ENCODE data around the gene YLPM1.

The YLPM1 gene

GRCh38 chr14:74792249-74793039, 29.3 kb downstream of the YLPM1 start:
- in situ Hi-C loops (cut with MboI; ENCODE audit: low sequenced_read_pairs) = no loop called here

GRCh38 chr14:74793506-74794155, 30.5 kb downstream of the YLPM1 start:
- in situ Hi-C loops (cut with MboI; ENCODE audit: low sequenced_read_pairs) = no loop called here

GRCh38 chr14:74794947-74795346, 31.8 kb downstream of the YLPM1 start:
- in situ Hi-C loops (cut with MboI; ENCODE audit: low sequenced_read_pairs) = no loop called here

- in situ Hi-C loops (cut with MboI; ENCODE audit: low sequenced_read_pairs) = no loop called here
Observed at GRCh38 chr14:74799765-74800164, 36.6 kb downstream of the YLPM1 start.

GRCh38 chr14:74800780-74801179, 37.7 kb downstream of the YLPM1 start:
- in situ Hi-C loops (cut with MboI; ENCODE audit: low sequenced_read_pairs) = no loop called here

GRCh38 chr14:74801396-74801795, 38.3 kb downstream of the YLPM1 start:
- in situ Hi-C loops (cut with MboI; ENCODE audit: low sequenced_read_pairs) = no loop called here

- in situ Hi-C loops (cut with MboI; ENCODE audit: low sequenced_read_pairs) = no loop called here
Observed at GRCh38 chr14:74804219-74804825, 41.2 kb downstream of the YLPM1 start.

GRCh38 chr14:74807853-74808545, 44.9 kb downstream of the YLPM1 start:
- in situ Hi-C loops (cut with MboI; ENCODE audit: low sequenced_read_pairs) = no loop called here

- in situ Hi-C loops (cut with MboI; ENCODE audit: low sequenced_read_pairs) = no loop called here
Observed at GRCh38 chr14:74816124-74816523, 53.0 kb downstream of the YLPM1 start.

- in situ Hi-C loops (cut with MboI; ENCODE audit: low sequenced_read_pairs) = no loop called here
Observed at GRCh38 chr14:74820288-74820687, 57.2 kb downstream of the YLPM1 start.

GRCh38 chr14:74821267-74821915, 58.3 kb downstream of the YLPM1 start:
- in situ Hi-C loops (cut with MboI; ENCODE audit: low sequenced_read_pairs) = no loop called here

- in situ Hi-C loops (cut with MboI; ENCODE audit: low sequenced_read_pairs) = no loop called here
Observed at GRCh38 chr14:74824997-74825396, 61.9 kb downstream of the YLPM1 start.

- in situ Hi-C loops (cut with MboI; ENCODE audit: low sequenced_read_pairs) = no loop called here
Observed at GRCh38 chr14:74826574-74826973, 63.5 kb downstream of the YLPM1 start.

GRCh38 chr14:74829251-74829650, 66.1 kb downstream of the YLPM1 start:
- in situ Hi-C loops (cut with MboI; ENCODE audit: low sequenced_read_pairs) = no loop called here

- in situ Hi-C loops (cut with MboI; ENCODE audit: low sequenced_read_pairs) = no loop called here
Observed at GRCh38 chr14:74832849-74833248, 69.7 kb downstream of the YLPM1 start.

GRCh38 chr14:74834692-74835392, 71.7 kb downstream of the YLPM1 start:
- in situ Hi-C loops (cut with MboI; ENCODE audit: low sequenced_read_pairs) = no loop called here

GRCh38 chr14:74835645-74836250, 72.6 kb downstream of the YLPM1 start:
- in situ Hi-C loops (cut with MboI; ENCODE audit: low sequenced_read_pairs) = no loop called here

GRCh38 chr14:74836251-74836960, 73.3 kb downstream of the YLPM1 start:
- in situ Hi-C loops (cut with MboI; ENCODE audit: low sequenced_read_pairs) = no loop called here

GRCh38 chr14:74838166-74838565, 75.0 kb downstream of the YLPM1 start:
- in situ Hi-C loops (cut with MboI; ENCODE audit: low sequenced_read_pairs) = no loop called here
